GM12878 (cell line): Measurements from ENCODE around the gene ZBTB24. TPM values are rescaled to one million over a fixed set of nuclear protein-coding genes. Genes with fewer than 3 reads are reported as not detected.
A peak's percentile ranks its signal among the peaks of the same experiment; 100 is the strongest.

ENCODE experiments used
- ATAC-seq: fragments of 200-7000 bp; cut with Tn5 transposase; 3 replicates; pipeline ENCODE4 v1.9.1; 2020; ENCODE audit warnings: mild to moderate bottlenecking, moderate library complexity
- Bru-seq: library from RNA; stranded (reverse); fragments of 400-500 nt; gene quantifications from one replicate; lab custom pipeline; 2021; lab: Mats Ljungman, UMichigan
- BruChase-seq, 2 experiments: library from RNA; stranded (reverse); fragments of 400-500 nt; gene quantifications; one replicate each; lab custom pipeline; 2021; lab: Mats Ljungman, UMichigan
- BruUV-seq: library from RNA; stranded (reverse); fragments of 400-500 nt; replicated peaks from 2 replicates; lab custom pipeline; 2021; lab: Mats Ljungman, UMichigan
- CTCF ChIA-PET: fragments of 300-600 bp; sonication (Branson Sonifier 250); formaldehyde crosslinking; extraction: SDS; loops from one replicate; lab custom pipeline; 2021; ENCODE audit warnings: inconsistent platforms; lab: Yijun Ruan, JAX
- POLR2A ChIA-PET: fragments of 350-600 bp; formaldehyde crosslinking; extraction: SDS; loops from one replicate; lab custom pipeline; 2021; ENCODE audit warnings: inconsistent platforms; lab: Charles Lee
- RAD21 ChIA-PET: fragments of 300-600 bp; sonication (Branson Sonifier 250); formaldehyde crosslinking; loops from one replicate; lab custom pipeline; 2023; ENCODE audit warnings: antibody characterized with exemption; ENCODE audit not compliant: unreplicated experiment; lab: Charles Lee
- SMC1A ChIA-PET: fragments of 300-600 bp; sonication (Branson Sonifier 250); formaldehyde crosslinking; loops from one replicate; lab custom pipeline; 2023; ENCODE audit not compliant: unreplicated experiment, uncharacterized antibody; lab: Charles Lee
- DNase-seq: peaks from one replicate; pipeline ENCODE4 v3.0.0-alpha.2; 2011; ENCODE audit warnings: low read depth, low spot score
- FAIRE-seq: peaks from 3 replicates; lab custom pipeline; 2011; peaks lifted over from hg19 to GRCh38; lab: Jason Lieb, UNC
- H2AFZ ChIP-seq: 2 replicates; pipeline ENCODE4 v1.6.0; 2011; ENCODE audit warnings: low read depth, low read length, control low read depth; ENCODE audit not compliant: control insufficient read depth
- H3K27ac ChIP-seq: 2 replicates; pipeline ENCODE4 v1.5.1; 2011; ENCODE audit warnings: control low read depth; ENCODE audit not compliant: control insufficient read depth, insufficient read depth
- H3K27me3 ChIP-seq, 2 experiments: replicated peaks in 1 of 2; 2 replicates each; pipeline versions ENCODE4 v1.6.0 to v1.6.1; 2011; ENCODE audit warnings: low read length in 1 of 2; ENCODE audit not compliant: control insufficient read depth in 2 of 2, insufficient read depth in 2 of 2
- H3K36me3 ChIP-seq, 2 experiments: 2 replicates each; pipeline ENCODE4 v1.5.1; 2011; ENCODE audit warnings: low read length in 1 of 2; ENCODE audit not compliant: control insufficient read depth in 2 of 2, insufficient read depth in 2 of 2
- H3K4me1 ChIP-seq: 2 replicates; pipeline ENCODE4 v1.6.1; 2011; ENCODE audit warnings: mild to moderate bottlenecking, low read length, moderate library complexity, mixed read lengths; ENCODE audit not compliant: control insufficient read depth, insufficient read depth
- H3K4me2 ChIP-seq: 2 replicates; pipeline ENCODE4 v1.6.0; 2011; ENCODE audit warnings: control low read depth; ENCODE audit not compliant: control insufficient read depth, insufficient read depth
- H3K4me3 ChIP-seq: fragments of 200-600 bp; sonication (generic); 2 replicates; pipeline ENCODE4 v1.5.1; 2016
- H3K79me2 ChIP-seq: 2 replicates; pipeline ENCODE4 v1.6.0; 2011; ENCODE audit warnings: low read length; ENCODE audit not compliant: control insufficient read depth, insufficient read depth
- H3K9ac ChIP-seq: 2 replicates; pipeline ENCODE4 v1.8.0; 2011; ENCODE audit warnings: low read length, control low read depth, mixed read lengths; ENCODE audit not compliant: control insufficient read depth, insufficient read depth
- H3K9me3 ChIP-seq: replicated peaks from 3 replicates; pipeline ENCODE4 v1.5.1; 2011; ENCODE audit warnings: mild to moderate bottlenecking, low read length; ENCODE audit not compliant: control insufficient read depth, insufficient read depth
- H4K20me1 ChIP-seq: 2 replicates; pipeline ENCODE4 v1.6.0; 2011; ENCODE audit not compliant: control insufficient read depth, insufficient read depth
- ATF7 ChIP-seq: fragments of 450-650 bp; IDR thresholded peaks from 2 replicates; pipeline ENCODE4 v1.6.1; 2016; ENCODE audit warnings: low read depth, mild to moderate bottlenecking
- BACH1 ChIP-seq: fragments of 450-650 bp; IDR thresholded peaks from 2 replicates; pipeline ENCODE4 v1.6.1; 2017; ENCODE audit warnings: mild to moderate bottlenecking, borderline replicate concordance
- DPF2 ChIP-seq: fragments of 450-650 bp; IDR thresholded peaks from 2 replicates; pipeline ENCODE4 v1.6.1; 2017; ENCODE audit warnings: mild to moderate bottlenecking
- POLR2A ChIP-seq: IDR thresholded peaks from 2 replicates; pipeline ENCODE4 v1.6.1; 2011; ENCODE audit warnings: low read depth, mild to moderate bottlenecking, low read length
- RELA ChIP-seq: fragments of 450-650 bp; IDR thresholded peaks from 2 replicates; pipeline ENCODE4 v1.8.0; 2014; ENCODE audit warnings: borderline replicate concordance; ENCODE audit not compliant: partially characterized antibody
- RUNX3 ChIP-seq: IDR thresholded peaks from 2 replicates; pipeline ENCODE4 v1.6.1; 2012; ENCODE audit warnings: low read length, inconsistent platforms
- STAT1 ChIP-seq: fragments of 450-650 bp; conservative IDR thresholded peaks from 2 replicates; pipeline ENCODE4 v1.6.1; 2014; ENCODE audit warnings: antibody characterized with exemption, mild to moderate bottlenecking
- ZNF687 ChIP-seq: fragments of 450-650 bp; IDR thresholded peaks from 2 replicates; pipeline ENCODE4 v1.6.1; 2017; ENCODE audit warnings: mild to moderate bottlenecking, moderate library complexity
- ZSCAN29 ChIP-seq: fragments of 450-650 bp; IDR thresholded peaks from 2 replicates; pipeline ENCODE4 v1.6.1; 2017; ENCODE audit warnings: mild to moderate bottlenecking, moderate library complexity
- WGBS: methylation state at CpG from one replicate; pipeline ENCODE4 v1.1.6; 2016; ENCODE audit warnings: low lambda C conversion rate; ENCODE audit not compliant: insufficient replicate concordance, insufficient coverage; ENCODE audit errors: missing lambda C conversion rate; 5-methylcytosine and 5-hydroxymethylcytosine counted together
- in situ Hi-C: fragments of 300-500 bp; cut with MboI; formaldehyde crosslinking; loops from 9 replicates; pipeline ENCODE4 v1.14.3; 2018; ENCODE audit warnings: mixed read lengths
- intact Hi-C: fragments of 100-400 bp; cut with micrococcal nuclease; formaldehyde crosslinking; loops from one replicate; pipeline ENCODE4 v1.14.2; 2022; ENCODE audit not compliant: unreplicated experiment
- long read RNA-seq, 2 experiments: library from polyadenylated mRNA; unstranded; transcript quantifications; one replicate each; pipeline ENCODE4 v2.0.0, GENCODE V29; 2019 to 2020
- polyA minus RNA-seq, 3 experiments: library from RNA; depleted of rRNA, polyadenylated mRNA; stranded (reverse); fragments of >200 nt; gene quantifications; 2 replicates each; pipeline ENCODE4 v1.2.3, GENCODE V29; 2011
- polyA plus RNA-seq, 11 experiments: library from polyadenylated mRNA; depleted of rRNA in 4 of 11; unstranded in 6 of 11; stranded (reverse) in 5 of 11; fragments of >200 nt; fragmentation: Nextera tagmentation in 4 of 11; fragmentation: Illumina TruSeq in 1 of 11; extraction: Ambion mirVana in 4 of 11; extraction: Trizol in 1 of 11; gene quantifications; 1 replicate in 1 of 11; 2 replicates in 10 of 11; pipeline versions ENCODE4 v1.2.1 to v1.2.3, GENCODE V29; 2011 to 2016; ENCODE audit warnings: inconsistent platforms in 2 of 11, missing spikeins in 2 of 11, low read depth in 1 of 11
- total RNA-seq, 4 experiments: library from RNA; depleted of rRNA in 3 of 4; stranded (reverse); fragments of >200 nt in 3 of 4; fragmentation: Illumina TruSeq in 1 of 4; extraction: Trizol in 1 of 4; gene quantifications; 2 replicates each; pipeline versions ENCODE4 v1.2.1 to v1.2.3, GENCODE V29; 2013 to 2021
- TF ChIP-seq, protein P1 (sequence below): fragments of 450-650 bp; formaldehyde crosslinking; IDR thresholded peaks from 2 replicates; pipeline ENCODE4 v1.4.0; 2022; ENCODE audit warnings: mild to moderate bottlenecking, moderate library complexity

The ZBTB24 gene
- total RNA-seq (2013; cell fraction: nucleolus; rRNA removed), result 23.8 and 24.7 TPM in 2 replicates
- 14.7 and 17.9 TPM in 2 replicates for total RNA-seq (2014; rRNA removed)
- 17.7 and 17.8 TPM in 2 replicates for total RNA-seq (2014; rRNA removed; fragmentation: Illumina TruSeq; extraction: Trizol)
- total RNA-seq (2021), result 11.9 and 12.4 TPM in 2 replicates
- 4.5 TPM for polyA plus RNA-seq (2011; ENCODE audit: low read depth)
- 7.3 and 7.8 TPM in 2 replicates for polyA plus RNA-seq (2011; rRNA removed)
- 4.8 and 5.3 TPM in 2 replicates for polyA plus RNA-seq (2011; cell fraction: cytosol; rRNA removed)
- polyA plus RNA-seq (2011; cell fraction: nucleus; rRNA removed), result 6.2 and 6.4 TPM in 2 replicates
- polyA plus RNA-seq (2012), result 5.6 and 6.4 TPM in 2 replicates
- 12.1 and 13.3 TPM in 2 replicates for polyA plus RNA-seq (2014; fragmentation: Illumina TruSeq; extraction: Trizol)
- polyA plus RNA-seq (2014; fragmentation: Nextera tagmentation; extraction: Ambion mirVana), result 1 to 10 TPM; 2.9 to 3.0 TPM
- polyA plus RNA-seq (2014; rRNA removed), result 7.4 and 7.6 TPM in 2 replicates
- 1 to 10 TPM; 8.1 to 9.0 TPM for polyA plus RNA-seq (2016; fragmentation: Nextera tagmentation; extraction: Ambion mirVana)
- polyA minus RNA-seq (2011; rRNA and poly(A)+ RNA removed), result 8.6 and 9.3 TPM in 2 replicates
- polyA minus RNA-seq (2011; cell fraction: cytosol; rRNA and poly(A)+ RNA removed), result 4.5 and 4.8 TPM in 2 replicates
- 4.8 and 7.1 TPM in 2 replicates for polyA minus RNA-seq (2011; cell fraction: nucleus; rRNA and poly(A)+ RNA removed)
- Bru-seq, nascent RNA, result percentile 85 among the genes with signal in this experiment
- percentile 84 among the genes with signal in this experiment for BruChase-seq, experiment 1, labeled RNA remaining after a 6-hour chase
- BruChase-seq, experiment 2, labeled RNA remaining after a 2-hour chase, result percentile 89 among the genes with signal in this experiment
- long read RNA-seq, experiment 1, full-length matches to known transcripts, result 2 of 8 reads
- long read RNA-seq, experiment 1, partial matches to known transcripts, result 2 of 8 reads
- long read RNA-seq, experiment 1, other reads (novel, unspliced or antisense), result 4 of 8 reads
- long read RNA-seq, experiment 2, full-length matches to known transcripts, result 1 of 7 reads
- long read RNA-seq, experiment 2, partial matches to known transcripts, result 0 of 7 reads
- long read RNA-seq, experiment 2, other reads (novel, unspliced or antisense), result 6 of 7 reads

- POLR2A ChIA-PET, result interaction anchor here (0.6 to 9.3 kb wide), 6 partner anchors 14 to 382 kb away, joined by 3 to 132 read pairs (median 4); partner anchors contain the start of genes MICAL1, PPIL6 and SMPD2
- no peaks in the 10 kb centered on the region for H3K27me3 ChIP-seq
- RAD21 ChIA-PET, result interaction anchor here (1.2 to 5.5 kb wide), 4 partner anchors 8 to 100 kb away, joined by 4 to 97 read pairs (median 21); partner anchors contain the start of genes CD164, MICAL1, PPIL6 and SMPD2
- peak within 1 kb of the TSS; percentile 67 for H3K9ac ChIP-seq
- DNase-seq, result peak; percentile 41
- peaks cover 43% of the 10 kb centered on the region for H3K79me2 ChIP-seq
- peak within 1 kb of the TSS; percentile 86 for H3K4me3 ChIP-seq
- intact Hi-C loops (loop anchor here (1.0 kb wide), 2 partner anchors 28 to 43 kb away; partner anchors contain the start of genes MICAL1, PPIL6 and SMPD2), in situ Hi-C loops (no loop called here)
- no peaks in the 10 kb centered on the region; the same call in 1 of the 2 replicates for H3K4me1 ChIP-seq
- peak within 1 kb of the TSS; percentile 81 for H2AFZ ChIP-seq
- peak within 1 kb of the TSS; percentile 93 for H3K4me2 ChIP-seq
- peak within 1 kb of the TSS; percentile 73 for H3K27ac ChIP-seq
- CTCF ChIA-PET, result interaction anchor here (0.8 to 4.5 kb wide), 7 partner anchors 9 to 100 kb away, joined by 3 to 35 read pairs (median 7); partner anchors contain the start of genes CD164, PPIL6 and SMPD2
- H4K20me1 ChIP-seq, result no peaks in the 10 kb centered on the region
- SMC1A ChIA-PET, result interaction anchor here (1.0 to 9.4 kb wide), 9 partner anchors 10 to 132 kb away, joined by 3 to 148 read pairs (median 5); partner anchors contain the start of gene MICAL1
- peak; percentile 89 for ATAC-seq
- no peak for FAIRE-seq
- H3K9me3 ChIP-seq, result no peaks in the 10 kb centered on the region
- BruUV-seq, result no TSS peak
- H3K36me3 ChIP-seq, result peaks cover 0 to 18% of the 10 kb centered on the region in 2 experiments; a peak in 2 of 4 replicates
- 1% methylated on average over 33 of the region's 97 CpGs for WGBS
- peak; percentile 86 for TF ChIP-seq POLR2A
- peak; percentile 80 for TF ChIP-seq DPF2
- no peak for TF ChIP-seq ATF7
- peak; percentile 84 for TF ChIP-seq ZNF687
- TF ChIP-seq BACH1, result peak; percentile 89
- TF ChIP-seq, protein P1, sequence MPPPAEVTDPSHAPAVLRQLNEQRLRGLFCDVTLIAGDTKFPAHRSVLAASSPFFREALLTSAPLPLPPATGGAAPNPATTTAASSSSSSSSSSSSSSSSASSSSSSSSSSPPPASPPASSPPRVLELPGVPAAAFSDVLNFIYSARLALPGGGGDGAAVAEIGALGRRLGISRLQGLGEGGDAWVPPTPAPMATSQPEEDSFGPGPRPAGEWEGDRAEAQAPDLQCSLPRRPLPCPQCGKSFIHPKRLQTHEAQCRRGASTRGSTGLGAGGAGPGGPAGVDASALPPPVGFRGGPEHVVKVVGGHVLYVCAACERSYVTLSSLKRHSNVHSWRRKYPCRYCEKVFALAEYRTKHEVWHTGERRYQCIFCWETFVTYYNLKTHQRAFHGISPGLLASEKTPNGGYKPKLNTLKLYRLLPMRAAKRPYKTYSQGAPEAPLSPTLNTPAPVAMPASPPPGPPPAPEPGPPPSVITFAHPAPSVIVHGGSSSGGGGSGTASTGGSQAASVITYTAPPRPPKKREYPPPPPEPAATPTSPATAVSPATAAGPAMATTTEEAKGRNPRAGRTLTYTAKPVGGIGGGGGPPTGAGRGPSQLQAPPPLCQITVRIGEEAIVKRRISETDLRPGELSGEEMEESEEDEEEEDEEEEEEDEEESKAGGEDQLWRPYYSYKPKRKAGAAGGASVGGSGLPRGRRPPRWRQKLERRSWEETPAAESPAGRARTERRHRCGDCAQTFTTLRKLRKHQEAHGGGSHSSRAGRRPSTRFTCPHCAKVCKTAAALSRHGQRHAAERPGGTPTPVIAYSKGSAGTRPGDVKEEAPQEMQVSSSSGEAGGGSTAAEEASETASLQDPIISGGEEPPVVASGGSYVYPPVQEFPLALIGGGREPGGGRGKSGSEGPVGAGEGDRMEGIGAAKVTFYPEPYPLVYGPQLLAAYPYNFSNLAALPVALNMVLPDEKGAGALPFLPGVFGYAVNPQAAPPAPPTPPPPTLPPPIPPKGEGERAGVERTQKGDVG (CRISPR knock-in tag), result no peak
- TF ChIP-seq STAT1, result 0 out of 2 replicates have a peak, but pooled peaks have one; percentile 49
- TF ChIP-seq ZSCAN29, result peak; percentile 65; the same call in 1 of the 2 replicates
- TF ChIP-seq RUNX3, result peak; percentile 16; the same call in 1 of the 2 replicates
- TF ChIP-seq RELA, result peak; percentile 42
Observed at GRCh38 chr6:109482905-109483734, at the start of gene ZBTB24. ZBTB24 (minus strand) TSS chr6:109483219; CDS start chr6:109482026, 1,193 bp downstream.
